Measurements from ENCODE around the gene TMEM117. TPM values are rescaled to one million over a fixed set of nuclear protein-coding genes. Genes with fewer than 3 reads are reported as not detected.

Gene TMEM117
- polyA plus RNA-seq, 1 donor (not counting 4 experiments of a cell fraction or from before 2014, with no cell fraction given): 8.5 TPM

GRCh38 chr12:43964033-43964432 lies 128.2 kb downstream of the TMEM117 start:
- dilution Hi-C loops (cut with MboI; ENCODE audit: extremely low pct_ligation_motif_present, low sequenced_read_pairs): no loop called here
- Histone ChIP-seq H3K36me3 (ENCODE audit: control insufficient read depth in 2 of 2, extremely low read depth in 1 of 2, insufficient read depth in 2 of 2, low read length in 2 of 2) (no peaks in the 10 kb centered on the region), H3K4me2 (ENCODE audit: control insufficient read depth, extremely low read depth, insufficient read depth, low read depth, low read length) (no peak overlapping the region), H3K27ac (ENCODE audit: control insufficient read depth, insufficient read depth, low read length) (no peak overlapping the region), H3K9me3 (ENCODE audit: control insufficient read depth, low read depth, low read length) (no peaks in the 10 kb centered on the region), H2AFZ (ENCODE audit: control insufficient read depth, low read length) (no peak overlapping the region), H3K9me1 (ENCODE audit: control insufficient read depth, extremely low read depth, insufficient read depth, low read length) (no peaks in the 10 kb centered on the region), H3K4me1 (ENCODE audit: control insufficient read depth, extremely low read depth, insufficient read depth, low read length) (no peaks in the 10 kb centered on the region), H3K4me3 (ENCODE audit: control insufficient read depth in 2 of 3, extremely low read depth in 1 of 3, insufficient read depth in 2 of 3, low read depth in 1 of 3, low read length in 3 of 3) (no peak overlapping the region), H3K27me3 (ENCODE audit: control insufficient read depth, extremely low read depth, insufficient read depth, low read length) (no peaks in the 10 kb centered on the region), H3K9ac (ENCODE audit: control insufficient read depth, extremely low read depth, insufficient read depth, low read length) (no peak overlapping the region), H4K20me1 (ENCODE audit: control insufficient read depth, extremely low read depth, insufficient read depth, low read length) (no peaks in the 10 kb centered on the region), H3K79me2 (ENCODE audit: control insufficient read depth, insufficient read depth, low read length) (no peaks in the 10 kb centered on the region)
- no peak for FAIRE-seq
- no peak for DNase-seq (ENCODE audit: low read depth, low spot score)
- TF ChIP-seq EZH2 (IDR thresholded peaks at IDR 0.05; ENCODE audit: low read length) (no peak), CTCF (optimal IDR thresholded peaks at IDR 0.05 in 1 of 3, IDR thresholded peaks at IDR 0.05 in 1 of 3, conservative IDR thresholded peaks at IDR 0.05 in 1 of 3; ENCODE audit: extremely low read depth in 1 of 3, insufficient read depth in 2 of 3, low read length in 3 of 3) (no peak)

- Histone ChIP-seq H3K9ac (ENCODE audit: control insufficient read depth, extremely low read depth, insufficient read depth, low read length) (no peak overlapping the region), H4K20me1 (ENCODE audit: control insufficient read depth, extremely low read depth, insufficient read depth, low read length) (no peaks in the 10 kb centered on the region), H3K4me3 (ENCODE audit: control insufficient read depth in 2 of 3, extremely low read depth in 1 of 3, insufficient read depth in 2 of 3, low read depth in 1 of 3, low read length in 3 of 3) (no peak overlapping the region), H3K79me2 (ENCODE audit: control insufficient read depth, insufficient read depth, low read length) (no peaks in the 10 kb centered on the region), H3K9me3 (ENCODE audit: control insufficient read depth, low read depth, low read length) (no peaks in the 10 kb centered on the region), H3K36me3 (ENCODE audit: control insufficient read depth in 2 of 2, extremely low read depth in 1 of 2, insufficient read depth in 2 of 2, low read length in 2 of 2) (no peaks in the 10 kb centered on the region), H3K4me2 (ENCODE audit: control insufficient read depth, extremely low read depth, insufficient read depth, low read depth, low read length) (no peak overlapping the region), H3K27me3 (ENCODE audit: control insufficient read depth, extremely low read depth, insufficient read depth, low read length) (no peaks in the 10 kb centered on the region), H3K9me1 (ENCODE audit: control insufficient read depth, extremely low read depth, insufficient read depth, low read length) (no peaks in the 10 kb centered on the region), H3K27ac (ENCODE audit: control insufficient read depth, insufficient read depth, low read length) (no peak overlapping the region), H2AFZ (ENCODE audit: control insufficient read depth, low read length) (no peak overlapping the region), H3K4me1 (ENCODE audit: control insufficient read depth, extremely low read depth, insufficient read depth, low read length) (peaks cover 5% of the 10 kb centered on the region)
- dilution Hi-C loops (cut with MboI; ENCODE audit: extremely low pct_ligation_motif_present, low sequenced_read_pairs): no loop called here
- TF ChIP-seq CTCF (optimal IDR thresholded peaks at IDR 0.05 in 1 of 3, IDR thresholded peaks at IDR 0.05 in 1 of 3, conservative IDR thresholded peaks at IDR 0.05 in 1 of 3; ENCODE audit: extremely low read depth in 1 of 3, insufficient read depth in 2 of 3, low read length in 3 of 3): no peak
- TF ChIP-seq EZH2 (IDR thresholded peaks at IDR 0.05; ENCODE audit: low read length): no peak
- DNase-seq (ENCODE audit: low read depth, low spot score) (no peak), FAIRE-seq (no peak)
Observed at GRCh38 chr12:43964961-43965360, 129.1 kb downstream of the TMEM117 start.

All from keratinocyte (primary cell).